H1 (cell line): ENCODE data around the gene CFAP107. TPM values are rescaled to one million over a fixed set of nuclear protein-coding genes. Genes with fewer than 3 reads are reported as not detected.

ENCODE experiments used
- CTCF ChIA-PET: fragments of 300-600 bp; sonication (Branson Sonifier 250); formaldehyde crosslinking; loops from one replicate; lab custom pipeline; 2021; ENCODE audit not compliant: partially characterized antibody; lab: Charles Lee
- POLR2A ChIA-PET: fragments of 300-600 bp; sonication (Branson Sonifier 250); formaldehyde crosslinking; loops from one replicate; lab custom pipeline; 2021; ENCODE audit warnings: inconsistent platforms; ENCODE audit not compliant: partially characterized antibody; lab: Charles Lee
- DNase-seq, 2 experiments: peaks; one replicate each; pipeline versions ENCODE4 v3.0.0 to v3.0.0-alpha.2; 2010 to 2022; ENCODE audit warnings: low spot score in 2 of 2, low read depth in 1 of 2, mixed read lengths in 1 of 2
- FAIRE-seq: peaks from 2 replicates; lab custom pipeline; 2011; peaks lifted over from hg19 to GRCh38; lab: Jason Lieb, UNC
- H2AFZ ChIP-seq: 2 replicates; pipeline ENCODE4 v1.8.1; 2012; ENCODE audit warnings: low read length, inconsistent platforms
- H2AK5ac ChIP-seq: 2 replicates; pipeline ENCODE4 v1.6.1; 2013; ENCODE audit warnings: low read depth, low read length
- H2BK120ac ChIP-seq: replicated peaks from 2 replicates; pipeline ENCODE3; 2013; ENCODE audit warnings: low read depth, low read length, inconsistent platforms
- H2BK12ac ChIP-seq: 2 replicates; pipeline ENCODE4 v1.6.1; 2013; ENCODE audit warnings: low read depth, low read length
- H2BK15ac ChIP-seq: 2 replicates; pipeline ENCODE4 v1.6.1; 2013; ENCODE audit warnings: low read length
- H2BK20ac ChIP-seq: 2 replicates; pipeline ENCODE4 v1.6.1; 2013; ENCODE audit warnings: low read length
- H2BK5ac ChIP-seq: 2 replicates; pipeline ENCODE4 v1.6.1; 2013; ENCODE audit warnings: low read depth, low read length
- H3K14ac ChIP-seq: 2 replicates; pipeline ENCODE4 v1.6.1; 2013; ENCODE audit warnings: inconsistent platforms; ENCODE audit not compliant: insufficient read length
- H3K18ac ChIP-seq: 2 replicates; pipeline ENCODE4 v1.6.1; 2013; ENCODE audit warnings: low read length; ENCODE audit errors: extremely low read depth
- H3K23ac ChIP-seq: 2 replicates; pipeline ENCODE4 v1.6.1; 2013; ENCODE audit warnings: inconsistent platforms; ENCODE audit not compliant: insufficient read length
- H3K23me2 ChIP-seq: 2 replicates; pipeline ENCODE4 v1.6.1; 2013; ENCODE audit warnings: low read depth, low read length
- H3K27ac ChIP-seq: 2 replicates; pipeline ENCODE4 v1.6.1; 2011; ENCODE audit warnings: low read depth, low read length, inconsistent platforms
- H3K27me3 ChIP-seq, 4 experiments: replicated peaks in 1 of 4; 1 replicate in 1 of 4; 2 replicates in 3 of 4; pipeline versions ENCODE4 v1.6.1 to v1.8.1; 2011 to 2013; ENCODE audit warnings: low read length in 3 of 4, mild to moderate bottlenecking in 3 of 4, inconsistent platforms in 2 of 4, mixed read lengths in 2 of 4, moderate library complexity in 1 of 4; ENCODE audit not compliant: control insufficient read depth in 3 of 4, insufficient read depth in 3 of 4; ENCODE audit errors: extremely low read depth in 1 of 4
- H3K36me3 ChIP-seq, 4 experiments: 2 replicates each; pipeline versions ENCODE4 v1.6.1 to v1.8.1; 2011 to 2013; ENCODE audit warnings: mild to moderate bottlenecking in 4 of 4, low read length in 3 of 4, moderate library complexity in 2 of 4, control low read depth in 1 of 4, inconsistent platforms in 1 of 4; ENCODE audit not compliant: insufficient read depth in 4 of 4, control insufficient read depth in 2 of 4
- H3K4ac ChIP-seq: replicated peaks from 2 replicates; pipeline ENCODE3; 2013; ENCODE audit warnings: low read length, low read depth, mixed read lengths, inconsistent platforms; ENCODE audit not compliant: insufficient read length
- H3K4me1 ChIP-seq, 4 experiments: replicated peaks in 1 of 4; 1 replicate in 1 of 4; 2 replicates in 3 of 4; pipeline versions ENCODE4 v1.6.1 to v1.8.1; 2011 to 2013; ENCODE audit warnings: low read length in 3 of 4, inconsistent platforms in 2 of 4, mixed read lengths in 1 of 4; ENCODE audit not compliant: insufficient read depth in 4 of 4, control insufficient read depth in 3 of 4
- H3K4me2 ChIP-seq, 2 experiments: 2 replicates each; pipeline versions ENCODE4 v1.6.1 to v1.8.1; 2011 to 2013; ENCODE audit warnings: low read depth in 2 of 2, low read length in 2 of 2, control low read depth in 1 of 2, inconsistent platforms in 1 of 2, mild to moderate bottlenecking in 1 of 2; ENCODE audit not compliant: insufficient read depth in 1 of 2
- H3K4me3 ChIP-seq, 4 experiments: fragments of 200-600, 300-600 bp in 1 of 4; sonication (generic), shearing (Covaris generic), sonication (Bioruptor Twin) in 1 of 4; 2 replicates each; pipeline versions ENCODE4 v1.5.1 to v1.8.1; 2011 to 2016; ENCODE audit warnings: low read length in 4 of 4, low read depth in 3 of 4, control low read depth in 2 of 4, inconsistent platforms in 2 of 4, mild to moderate bottlenecking in 2 of 4, mixed read lengths in 1 of 4, moderate library complexity in 1 of 4; ENCODE audit not compliant: insufficient read depth in 2 of 4; ENCODE audit errors: extremely low read depth in 1 of 4
- H3K56ac ChIP-seq: replicated peaks from 2 replicates; pipeline ENCODE3; 2013; ENCODE audit warnings: low read depth, mild to moderate bottlenecking, mixed read lengths, low read length, inconsistent platforms; ENCODE audit not compliant: insufficient read length
- H3K79me1 ChIP-seq: 2 replicates; pipeline ENCODE4 v1.6.1; 2013; ENCODE audit warnings: low read depth, low read length, control low read depth
- H3K79me2 ChIP-seq, 2 experiments: 2 replicates each; pipeline versions ENCODE4 v1.6.1 to v1.8.1; 2012 to 2013; ENCODE audit warnings: low read length in 2 of 2, mild to moderate bottlenecking in 2 of 2, inconsistent platforms in 1 of 2; ENCODE audit not compliant: insufficient read depth in 2 of 2, control insufficient read depth in 1 of 2
- H3K9ac ChIP-seq, 4 experiments: replicated peaks in 1 of 4; 1 replicate in 1 of 4; 2 replicates in 3 of 4; pipeline versions ENCODE4 v1.6.1 to v1.8.1; 2011 to 2013; ENCODE audit warnings: low read depth in 3 of 4, low read length in 3 of 4, control low read depth in 2 of 4, mild to moderate bottlenecking in 2 of 4, moderate library complexity in 2 of 4, inconsistent platforms in 1 of 4; ENCODE audit errors: extremely low read depth in 1 of 4
- H3K9me3 ChIP-seq, 2 experiments: 2 replicates each; pipeline versions ENCODE4 v1.6.1 to v1.8.1; 2012 to 2013; ENCODE audit warnings: mild to moderate bottlenecking in 2 of 2, moderate library complexity in 2 of 2, control low read depth in 1 of 2, inconsistent platforms in 1 of 2, low read depth in 1 of 2, low read length in 1 of 2, mixed read lengths in 1 of 2; ENCODE audit not compliant: insufficient read depth in 2 of 2
- H4K20me1 ChIP-seq, 2 experiments: replicated peaks in 1 of 2; 2 replicates each; pipeline versions ENCODE3 to v1.8.1; 2011 to 2013; ENCODE audit warnings: inconsistent platforms in 2 of 2, low read length in 2 of 2, mild to moderate bottlenecking in 1 of 2; ENCODE audit not compliant: insufficient read depth in 2 of 2, control insufficient read depth in 1 of 2
- H4K5ac ChIP-seq: 2 replicates; pipeline ENCODE4 v1.6.1; 2013; ENCODE audit warnings: low read length, low read depth, mixed read lengths, inconsistent platforms; ENCODE audit not compliant: insufficient read length
- H4K8ac ChIP-seq: 2 replicates; pipeline ENCODE4 v1.8.0; 2013; ENCODE audit warnings: mild to moderate bottlenecking, moderate library complexity, low read length, inconsistent platforms; ENCODE audit not compliant: insufficient read depth; ENCODE audit errors: extremely low read depth
- H4K91ac ChIP-seq: replicated peaks from 2 replicates; pipeline ENCODE3; 2013; ENCODE audit warnings: low read length, mixed read lengths, inconsistent platforms; ENCODE audit not compliant: insufficient read length
- CBX5 ChIP-seq: fragments of 300-800, 300-1000 bp; sonication (generic); IDR thresholded peaks from 2 replicates; pipeline ENCODE4 v1.7.1; 2016; ENCODE audit warnings: antibody characterized with exemption, low read length, low read depth
- CBX8 ChIP-seq: fragments of 300-800, 300-1000 bp; sonication (generic); IDR thresholded peaks from 2 replicates; pipeline ENCODE4 v1.7.1; 2016; ENCODE audit warnings: low read depth, low read length, borderline replicate concordance
- CEBPB ChIP-seq: IDR thresholded peaks from 2 replicates; pipeline ENCODE4 v1.6.1; 2012; ENCODE audit warnings: low read depth, low read length
- CTBP2 ChIP-seq: IDR thresholded peaks from 2 replicates; pipeline ENCODE4 v1.7.0; 2011; ENCODE audit warnings: borderline replicate concordance, mild to moderate bottlenecking, moderate library complexity, mixed read lengths, low read length; ENCODE audit not compliant: insufficient read depth, insufficient read length
- FOSL1 ChIP-seq: IDR thresholded peaks from 2 replicates; pipeline ENCODE4 v1.6.1; 2011; ENCODE audit warnings: mild to moderate bottlenecking, low read depth, low read length, moderate library complexity; ENCODE audit not compliant: insufficient read depth
- HDAC6 ChIP-seq: IDR thresholded peaks from one replicate; pipeline ENCODE4 v1.7.1; 2012; ENCODE audit warnings: low read depth, mild to moderate bottlenecking, inconsistent platforms, low read length, moderate library complexity
- KDM4A ChIP-seq: IDR thresholded peaks from one replicate; pipeline ENCODE4 v1.7.1; 2012; ENCODE audit warnings: low read depth, mild to moderate bottlenecking, moderate library complexity, low read length, inconsistent platforms; ENCODE audit not compliant: severe bottlenecking
- KDM5A ChIP-seq: fragments of 200-600 bp; IDR thresholded peaks from 2 replicates; pipeline ENCODE4 v1.7.1; 2012; ENCODE audit warnings: mild to moderate bottlenecking, low read length, inconsistent platforms, mixed read lengths
- PHF8 ChIP-seq: fragments of 200-600 bp; sonication (generic); conservative IDR thresholded peaks from 2 replicates; pipeline ENCODE4 v1.7.1; 2012; ENCODE audit warnings: low read depth, mild to moderate bottlenecking, inconsistent platforms, low read length, moderate library complexity
- POLR2AphosphoS5 ChIP-seq: IDR thresholded peaks from 2 replicates; pipeline ENCODE4 v1.6.1; 2011; ENCODE audit warnings: low read depth, low read length
- RBBP5 ChIP-seq: IDR thresholded peaks from 2 replicates; pipeline ENCODE4 v1.7.1; 2012; ENCODE audit warnings: low read depth, mild to moderate bottlenecking, inconsistent platforms, low read length, moderate library complexity, borderline replicate concordance
- RNF2 ChIP-seq: fragments of 200-900, 300-1000 bp; sonication (generic); IDR thresholded peaks from 2 replicates; pipeline ENCODE4 v1.7.1; 2016; ENCODE audit warnings: borderline replicate concordance, low read depth, mild to moderate bottlenecking, antibody characterized with exemption, low read length; ENCODE audit not compliant: poor library complexity, severe bottlenecking; ENCODE audit errors: missing control alignments
- SIRT6 ChIP-seq: IDR thresholded peaks from one replicate; pipeline ENCODE4 v1.7.1; 2012; ENCODE audit warnings: low read length, inconsistent platforms
- SP1 ChIP-seq: IDR thresholded peaks from 2 replicates; pipeline ENCODE4 v1.6.1; 2011; ENCODE audit warnings: low read depth, low read length
- SP4 ChIP-seq: IDR thresholded peaks from 2 replicates; pipeline ENCODE4 v1.6.1; 2012; ENCODE audit warnings: low read length, inconsistent platforms
- SRF ChIP-seq: IDR thresholded peaks from 2 replicates; pipeline ENCODE4 v1.6.1; 2011; ENCODE audit warnings: mild to moderate bottlenecking, low read depth, low read length, moderate library complexity
- WGBS, 2 experiments: shearing (Covaris generic) in 1 of 2; methylation state at CpG; one replicate each; pipeline versions ENCODE4 v1.1.6 to v1.1.7; 2013 to 2015; ENCODE audit warnings: low lambda C conversion rate in 2 of 2, mixed read lengths in 2 of 2, inconsistent platforms in 1 of 2, low coverage in 1 of 2, missing lambda C conversion rate in 1 of 2; ENCODE audit not compliant: insufficient replicate concordance in 2 of 2, insufficient coverage in 1 of 2, insufficient read length in 1 of 2; ENCODE audit errors: extremely low coverage in 1 of 2, missing lambda C conversion rate in 1 of 2; 5-methylcytosine and 5-hydroxymethylcytosine counted together
- polyA plus RNA-seq, 7 experiments: library from polyadenylated mRNA; depleted of rRNA in 3 of 7; stranded (reverse) in 5 of 7; unstranded in 2 of 7; fragments of >200 nt in 5 of 7; fragments of 200-250 nt in 2 of 7; gene quantifications; 1 replicate in 5 of 7; 2 replicates in 1 of 7; 4 replicates in 1 of 7; pipeline versions ENCODE4 v1.2.1 to v1.2.3, GENCODE V29; 2011 to 2013; ENCODE audit warnings: missing spikeins in 2 of 7, mixed read lengths in 2 of 7
- total RNA-seq: library from RNA; stranded (reverse); fragmentation: NEBNext Ultra II Directional; extraction: Animal tissue kit (Norgen Biotek cat#: 25700); gene quantifications from 2 replicates; pipeline ENCODE4 v1.2.1, GENCODE V29; 2021

CFAP107 gene
- total and polyA plus RNA-seq, 2 of the 8 experiments (the other 6 are each of a cell fraction or from before 2014, with no cell fraction given) = 0.23 TPM; not detected in 1

DNA sequence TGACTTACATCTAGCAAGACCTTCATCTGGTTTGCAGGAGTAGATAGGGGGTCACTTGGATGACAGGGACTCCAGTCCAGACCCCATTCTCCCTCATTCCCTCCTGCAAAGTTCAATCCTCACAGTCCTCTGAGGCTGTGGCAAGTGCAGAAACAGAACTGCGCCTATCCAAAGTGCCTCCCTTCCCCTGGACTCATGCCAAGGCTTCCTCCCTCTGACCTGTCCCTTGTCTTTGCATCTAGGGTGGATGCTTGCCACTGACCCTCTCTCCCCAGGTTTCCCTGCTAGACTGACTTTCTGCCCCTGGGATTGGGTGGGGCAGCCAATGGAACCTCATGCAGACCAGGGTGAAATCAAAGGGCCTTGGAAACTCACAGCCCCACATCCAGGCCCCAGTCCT lies 63.9 kb downstream of the CFAP107 start:
- Histone ChIP-seq H4K91ac (no peak overlapping the region), H2BK120ac (no peak overlapping the region), H3K4me1 (no peaks in the 10 kb centered on the region), H2AK5ac (no peak overlapping the region), H3K79me2 (no peaks in the 10 kb centered on the region), H3K18ac (no peak overlapping the region), H4K8ac (no peak overlapping the region), H4K20me1 (no peaks in the 10 kb centered on the region), H3K23ac (no peak overlapping the region), H3K9me3 (peaks cover 32 to 61% of the 10 kb centered on the region in 2 experiments), H3K56ac (no peak overlapping the region), H3K4ac (no peak overlapping the region), H3K27me3 (no peaks in the 10 kb centered on the region), H3K36me3 (no peaks in the 10 kb centered on the region), H3K4me3 (no peak overlapping the region), H2BK12ac (no peak overlapping the region), H2BK20ac (no peak overlapping the region), H2AFZ (no peak overlapping the region), H3K9ac (no peak overlapping the region), H4K5ac (no peak overlapping the region), H2BK15ac (no peak overlapping the region), H3K27ac (no peak overlapping the region), H3K79me1 (no peaks in the 10 kb centered on the region), H3K23me2 (no peaks in the 10 kb centered on the region), H2BK5ac (no peak overlapping the region), H3K4me2 (no peak overlapping the region), H3K14ac (no peak overlapping the region)
- POLR2A ChIA-PET = no interaction called here
- WGBS, 2 experiments = 75% methylated on average over 1 of the region's 1 CpG; no CpG with 5 or more reads in 1 of the 2 experiments
- CTCF ChIA-PET = no interaction called here
- DNase-seq (no peak), FAIRE-seq (no peak)
- TF ChIP-seq SRF (no peak), SIRT6 (no peak), KDM4A (no peak), CBX5 (no peak), SP4 (no peak), SP1 (no peak), CEBPB (no peak), RNF2 (no peak), POLR2AphosphoS5 (no peak), CTBP2 (no peak), PHF8 (no peak), KDM5A (no peak), HDAC6 (no peak), CBX8 (no peak), RBBP5 (no peak), FOSL1 (no peak)
